GM21515 (cell line): ENCODE measurements around the gene DNAJC5G.
"Not testable (repeated sequence)": the region's sequence is repeated elsewhere in the genome, so short reads cannot be mapped to it uniquely, and the experiment has no call there.

Source experiments
- ATAC-seq: cut with Tn5 transposase; IDR thresholded peaks from one replicate; pipeline ENCODE4 v1.9.1; 2021; ENCODE audit not compliant: unreplicated experiment

DNAJC5G gene

GRCh38 chr2:27251766-27252165 lies 23.5 kb upstream of the DNAJC5G start:
- ATAC-seq = no peak

GRCh38 chr2:27255187-27255586 lies 20.0 kb upstream of the DNAJC5G start:
- ATAC-seq = no peak

- no peak for ATAC-seq
Measured at GRCh38 chr2:27255660-27256059, 19.6 kb upstream of the DNAJC5G start.

- ATAC-seq = no peak
Measured at GRCh38 chr2:27256855-27257454, 18.3 kb upstream of the DNAJC5G start.

DNA sequence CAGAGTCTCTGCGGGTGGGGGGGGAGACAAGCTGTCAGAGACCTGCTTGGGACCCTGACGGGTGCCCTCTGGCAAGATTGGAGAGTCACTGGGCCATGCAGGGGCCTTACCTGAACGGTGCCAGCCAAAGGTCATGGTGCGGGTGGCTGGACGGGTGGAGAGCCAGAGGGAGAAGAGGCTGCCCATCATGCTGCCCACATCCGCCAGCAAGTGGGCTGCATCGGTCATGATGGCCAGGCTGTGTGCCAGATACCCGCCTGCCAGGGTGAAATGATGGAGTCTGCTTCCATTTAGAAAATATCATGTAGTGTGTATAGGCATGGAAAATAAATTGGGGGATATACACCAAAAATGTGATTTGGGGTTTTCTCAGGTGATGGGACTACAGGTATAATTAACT lies 17.2 kb upstream of the DNAJC5G start:
- no peak for ATAC-seq

DNA sequence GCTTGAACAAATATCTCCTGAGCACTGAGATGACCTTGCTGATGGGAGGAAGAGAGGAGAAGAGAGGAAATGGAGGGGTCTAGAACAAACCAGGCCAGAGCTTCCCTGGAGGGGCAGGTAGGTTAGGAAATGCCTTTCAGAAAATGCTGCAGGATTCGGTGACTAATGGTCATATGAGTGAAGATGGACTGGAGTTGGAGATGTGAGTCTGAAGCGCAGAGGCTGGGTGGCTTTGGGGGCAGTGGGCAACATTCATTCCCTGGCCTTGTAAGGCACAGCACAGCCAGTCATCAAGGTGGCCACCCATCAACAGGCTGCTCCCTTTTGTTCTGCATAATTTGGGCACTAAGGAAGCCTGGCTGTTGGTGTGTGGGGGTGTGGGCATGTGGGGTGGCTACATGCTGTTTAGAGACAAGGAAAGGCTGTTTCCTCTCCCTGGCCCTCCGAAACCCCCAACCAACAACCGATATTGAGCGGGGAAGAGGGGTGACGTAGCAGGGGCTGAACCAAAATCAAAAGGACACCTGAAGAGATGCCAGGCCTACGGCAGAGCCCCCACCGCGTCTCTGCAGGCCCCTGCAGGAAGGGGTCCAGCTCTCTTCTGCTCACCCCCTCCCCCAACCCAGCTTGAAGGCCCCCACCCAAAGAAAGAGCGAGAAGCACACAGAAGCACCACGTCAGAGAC lies 13.8 kb upstream of the DNAJC5G start:
- ATAC-seq = no peak

GRCh38 chr2:27261926-27262298 lies 13.3 kb upstream of the DNAJC5G start:
- ATAC-seq = no peak

GRCh38 chr2:27262379-27263286 lies 12.6 kb upstream of the DNAJC5G start, which contains the start of gene SLC30A3:
Gene SLC30A3, minus strand, starts transcription at chr2:27263047. Its CDS starts 141 bp downstream, at chr2:27262906.
- no peak for ATAC-seq

DNA sequence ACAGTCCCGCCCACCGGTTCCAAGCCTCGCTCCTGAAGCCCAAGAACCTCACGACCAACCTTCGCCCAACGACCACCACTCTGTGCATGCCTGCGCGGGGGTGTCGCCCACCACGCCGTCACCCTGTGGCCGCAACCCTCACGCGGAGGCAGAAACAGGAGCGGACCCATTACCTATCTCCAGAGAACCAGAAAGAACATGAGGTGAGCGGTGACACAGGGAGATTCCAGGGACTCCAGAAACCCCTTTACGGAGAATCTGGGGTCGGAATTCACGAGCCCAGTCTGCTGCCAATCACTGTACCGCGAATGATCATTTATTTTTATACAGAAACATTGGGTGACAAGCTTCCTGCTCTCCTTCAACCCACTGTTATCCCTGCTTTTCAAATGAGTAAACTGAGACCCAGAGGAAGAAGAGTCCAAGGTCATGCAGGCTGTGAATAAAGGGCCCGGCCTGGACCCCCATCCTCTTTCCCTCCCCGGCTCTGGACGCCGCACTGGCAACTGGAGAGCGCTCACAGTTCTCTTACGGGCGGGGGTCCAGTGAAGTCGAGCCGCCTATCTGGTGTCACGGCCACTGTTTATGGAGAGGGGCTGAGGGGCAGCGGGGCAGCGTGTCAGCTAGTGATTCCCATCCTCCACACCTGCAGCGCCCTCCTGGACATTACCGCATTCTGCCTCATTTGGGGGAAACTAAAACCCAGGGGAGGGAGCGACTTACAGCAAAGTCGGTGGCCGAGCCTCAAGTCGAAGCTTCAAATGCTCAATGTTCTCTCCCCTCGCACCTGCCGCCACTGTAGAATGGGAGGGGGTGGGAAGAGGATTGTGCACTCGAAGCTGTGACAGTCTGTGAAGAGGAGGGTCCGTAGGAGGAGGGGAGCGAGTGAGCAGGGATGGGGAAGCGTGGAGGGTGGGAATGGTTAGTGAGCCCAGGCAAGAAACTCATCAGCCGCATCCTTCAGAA lies 11.7 kb upstream of the DNAJC5G start:
- ATAC-seq = no peak

GRCh38 chr2:27264253-27264752 lies 10.9 kb upstream of the DNAJC5G start:
- no peak for ATAC-seq

DNA sequence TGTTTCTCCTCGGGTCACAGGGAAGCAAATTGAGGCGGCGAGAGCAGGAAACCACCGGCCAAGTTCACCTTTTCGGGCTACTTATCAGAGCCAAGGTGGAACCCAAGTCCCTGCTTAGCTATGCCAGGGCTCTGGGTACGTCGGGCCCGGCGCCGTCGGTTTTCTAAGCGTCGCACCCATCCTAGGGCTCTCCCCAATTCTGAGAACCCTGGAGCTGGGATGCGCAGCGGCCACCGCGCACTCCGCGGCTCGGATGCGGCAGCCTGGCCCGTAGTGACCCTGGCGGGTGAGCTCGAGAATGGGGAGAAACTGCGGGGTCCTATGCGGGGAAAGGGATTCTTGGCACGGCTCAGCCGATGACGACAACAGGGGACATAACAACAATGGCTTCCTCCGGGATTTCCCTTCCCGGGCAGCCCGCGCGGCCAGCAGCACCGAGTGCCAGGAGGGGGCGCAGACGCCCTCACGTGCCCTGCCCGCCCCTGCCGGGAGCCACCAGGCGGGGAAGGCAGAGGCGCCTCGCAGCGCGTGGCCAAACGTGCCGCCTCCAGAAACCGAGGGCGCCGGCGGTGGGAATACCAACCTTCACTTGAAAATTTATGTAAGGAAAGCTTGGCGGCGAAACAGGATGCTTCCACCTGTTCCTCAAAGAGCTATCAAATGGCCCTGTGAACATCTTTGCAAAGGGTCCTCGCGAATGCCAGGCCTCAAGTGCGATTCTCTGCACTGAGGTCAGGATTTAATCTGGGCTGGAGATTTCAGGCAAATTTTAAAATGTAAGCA lies 10.3 kb upstream of the DNAJC5G start:
- no peak for ATAC-seq

GRCh38 chr2:27265536-27265870 lies 9.7 kb upstream of the DNAJC5G start:
- no peak for ATAC-seq

DNA sequence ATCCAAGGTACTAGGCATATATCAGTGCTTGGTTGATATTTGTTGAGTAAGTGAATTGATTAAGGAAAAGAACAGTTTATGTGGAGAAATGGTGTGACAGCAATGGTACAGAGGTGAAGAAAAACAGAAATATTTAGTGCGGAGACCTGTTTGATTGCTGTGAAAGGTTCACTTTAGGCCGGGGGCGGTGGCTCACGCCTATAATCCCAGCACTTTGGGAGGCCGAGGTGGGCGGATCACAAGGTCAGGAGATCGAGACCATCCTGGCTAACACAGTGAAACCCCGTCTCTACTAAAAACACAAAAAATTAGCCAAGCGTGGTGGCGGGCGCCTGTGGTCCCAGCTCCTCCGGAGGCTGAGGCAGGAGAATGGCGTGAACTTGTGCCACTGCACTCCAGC lies 6.9 kb upstream of the DNAJC5G start:
- not testable (repeated sequence) for ATAC-seq

DNA sequence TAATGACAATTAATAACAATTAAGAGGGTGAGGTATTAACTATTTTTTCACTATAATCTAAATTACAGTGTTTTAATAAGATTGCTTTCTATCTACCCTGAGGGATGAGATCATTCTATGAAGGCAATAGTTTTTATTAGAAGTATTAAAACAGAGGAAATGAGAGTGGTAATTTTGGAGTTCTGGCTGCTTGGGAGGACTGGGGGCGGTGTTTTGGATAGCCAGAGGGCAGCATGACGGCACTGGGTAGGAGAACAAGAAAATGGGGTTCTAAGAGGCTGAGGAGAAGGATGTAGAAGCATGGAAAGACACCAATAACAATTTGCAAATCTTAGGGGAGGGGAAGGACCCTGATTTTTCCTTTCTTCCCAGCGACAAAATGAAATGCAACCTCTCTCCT lies 5.1 kb upstream of the DNAJC5G start:
- ATAC-seq = no peak

GRCh38 chr2:27270670-27271069 lies 4.6 kb upstream of the DNAJC5G start:
- ATAC-seq = no peak

GRCh38 chr2:27271631-27272340 lies 3.4 kb upstream of the DNAJC5G start:
- ATAC-seq = no peak

GRCh38 chr2:27272537-27273522 lies 2.4 kb upstream of the DNAJC5G start:
- not testable (repeated sequence) for ATAC-seq

GRCh38 chr2:27278010-27278409 lies 2.8 kb downstream of the DNAJC5G start:
- no peak for ATAC-seq
